GM12891 (cell line): Measurements from ENCODE around the gene SCAPER.
"Not testable (repeated sequence)": the region's sequence is repeated elsewhere in the genome, so short reads cannot be mapped to it uniquely, and the experiment has no call there.

Experiments used
- POLR2A ChIP-seq: IDR thresholded peaks from 2 replicates; pipeline ENCODE4 v1.6.1; 2011; ENCODE audit warnings: low read depth, low read length, control low read depth
- POLR2AphosphoS5 ChIP-seq: IDR thresholded peaks from 2 replicates; pipeline ENCODE4 v1.6.1; 2011; ENCODE audit warnings: low read depth, low read length, control low read depth
- TAF1 ChIP-seq: IDR thresholded peaks from 2 replicates; pipeline ENCODE4 v1.6.1; 2011; ENCODE audit warnings: low read depth, low read length, control low read depth

- not testable (repeated sequence) for TF ChIP-seq POLR2AphosphoS5, POLR2A, TAF1
These were observed 32.1 kb downstream of the SCAPER start for GRCh38 chr15:76873066-76873465.
